Activated CD8-positive, alpha-beta T cell treated with anti-CD3 and anti-CD28 coated beads for 36 hours (primary cell): Measurements from ENCODE around the gene ABHD10. TPM values are rescaled to one million over a fixed set of nuclear protein-coding genes. Genes with fewer than 3 reads are reported as not detected.

Experiments used
- ATAC-seq: fragments of 200-7000 bp; cut with Tn5 transposase; one replicate; pipeline ENCODE4 v1.10.0; 2021; ENCODE audit warnings: mild to moderate bottlenecking, moderate library complexity
- CTCF ChIA-PET: fragments of 350-600 bp; sonication (Branson Sonifier 250); formaldehyde crosslinking; loops from one replicate; lab custom pipeline; 2021; ENCODE audit warnings: antibody characterized with exemption; lab: Charles Lee
- POLR2A ChIA-PET: fragments of 350-600 bp; sonication (Branson Sonifier 250); formaldehyde crosslinking; loops from one replicate; lab custom pipeline; 2021; ENCODE audit warnings: antibody characterized with exemption; lab: Charles Lee
- DNase-seq: peaks from one replicate; pipeline ENCODE4 v3.0.0-alpha.2; 2020
- H3K27ac Mint-ChIP-seq: one replicate; pipeline ENCODE4 v1.8.0; 2021; ENCODE audit warnings: mild to moderate bottlenecking, mixed read lengths
- H3K27me3 Mint-ChIP-seq: one replicate; pipeline ENCODE4 v1.8.0; 2021; ENCODE audit warnings: mixed read lengths
- H3K36me3 Mint-ChIP-seq: one replicate; pipeline ENCODE4 v1.8.0; 2021; ENCODE audit warnings: low read depth, mixed read lengths
- H3K4me1 Mint-ChIP-seq: one replicate; pipeline ENCODE4 v1.8.0; 2021; ENCODE audit warnings: low read depth, mixed read lengths
- H3K4me3 Mint-ChIP-seq: one replicate; pipeline ENCODE4 v1.8.0; 2021; ENCODE audit warnings: mild to moderate bottlenecking, moderate library complexity, mixed read lengths
- H3K9me3 Mint-ChIP-seq: one replicate; pipeline ENCODE4 v1.8.0; 2021; ENCODE audit warnings: mixed read lengths
- CTCF ChIP-seq: fragments of 200-600 bp; IDR thresholded peaks from one replicate; pipeline ENCODE4 v1.8.0; 2022; ENCODE audit warnings: antibody characterized with exemption, mild to moderate bottlenecking
- intact Hi-C: fragments of 100-400 bp; cut with micrococcal nuclease; formaldehyde crosslinking; loops from one replicate; pipeline ENCODE4 v1.10.0; 2022
- total RNA-seq, 2 experiments: library from RNA; stranded (reverse); gene quantifications; one replicate each; pipeline ENCODE4 v1.2.3, GENCODE V29; 2021

The ABHD10 gene
- total RNA-seq, 2 experiments from 2014 or later = 59.4 to 66.5 TPM

GRCh38 chr3:111971533-111972130, 7.2 kb upstream of the ABHD10 start:
- no peak overlapping the region for H3K27ac Mint-ChIP-seq
- no peak for TF ChIP-seq CTCF
- intact Hi-C loops = no loop called here
- no peaks in the 10 kb centered on the region for H3K27me3 Mint-ChIP-seq
- POLR2A ChIA-PET = no interaction called here
- no peaks in the 10 kb centered on the region for H3K9me3 Mint-ChIP-seq
- no peak overlapping the region for H3K4me3 Mint-ChIP-seq
- H3K4me1 Mint-ChIP-seq = peaks cover 5% of the 10 kb centered on the region
- no peaks in the 10 kb centered on the region for H3K36me3 Mint-ChIP-seq
- no peak for DNase-seq
- no peak for ATAC-seq
- CTCF ChIA-PET = interaction anchor here (1.2 to 16.4 kb wide), 4 partner anchors 43 to 302 kb away, joined by 3 to 318 read pairs (median 52); no protein-coding TSS in a partner anchor

- ChIA-PET POLR2A (no interaction called here), CTCF (interaction anchor here (9.8 to 16.4 kb wide), 2 partner anchors 42 to 254 kb away, joined by 98 to 318 read pairs; no protein-coding TSS in a partner anchor)
- no peak for TF ChIP-seq CTCF
- Mint-ChIP-seq H3K4me1 (no peaks in the 10 kb centered on the region), H3K27me3 (no peaks in the 10 kb centered on the region), H3K36me3 (no peaks in the 10 kb centered on the region), H3K27ac (no peak overlapping the region), H3K9me3 (no peaks in the 10 kb centered on the region), H3K4me3 (no peak overlapping the region)
- no peak for DNase-seq
- intact Hi-C loops = no loop called here
- no peak for ATAC-seq
These were observed 5.9 kb upstream of the ABHD10 start for GRCh38 chr3:111972891-111973290.

GRCh38 chr3:111975131-111975530, 3.7 kb upstream of the ABHD10 start:
- ChIA-PET CTCF (interaction anchor here (0.7 to 16.4 kb wide), 6 partner anchors 13 to 256 kb away, joined by 3 to 318 read pairs (median 6); no protein-coding TSS in a partner anchor), POLR2A (no interaction called here)
- intact Hi-C loops = no loop called here
- DNase-seq = no peak
- Mint-ChIP-seq H3K4me3 (no peak overlapping the region), H3K36me3 (no peaks in the 10 kb centered on the region), H3K4me1 (peaks cover 7% of the 10 kb centered on the region), H3K27ac (no peak overlapping the region), H3K9me3 (no peaks in the 10 kb centered on the region), H3K27me3 (no peaks in the 10 kb centered on the region)
- no peak for ATAC-seq
- TF ChIP-seq CTCF = no peak

GRCh38 chr3:111976254-111976653, 2.6 kb upstream of the ABHD10 start:
- DNase-seq = no peak
- no peaks in the 10 kb centered on the region for H3K9me3 Mint-ChIP-seq
- ChIA-PET CTCF (interaction anchor here (1.0 to 7.3 kb wide), 3 partner anchors 9 to 37 kb away, joined by 3 to 73 read pairs (median 44); no protein-coding TSS in a partner anchor), POLR2A (no interaction called here)
- peaks cover 6% of the 10 kb centered on the region for H3K36me3 Mint-ChIP-seq
- intact Hi-C loops = no loop called here
- TF ChIP-seq CTCF = no peak
- peaks cover 17% of the 10 kb centered on the region for H3K4me1 Mint-ChIP-seq
- no peak overlapping the region for H3K27ac Mint-ChIP-seq
- no peak for ATAC-seq
- no peaks in the 10 kb centered on the region for H3K27me3 Mint-ChIP-seq
- no peak overlapping the region for H3K4me3 Mint-ChIP-seq

GRCh38 chr3:111979434-111980038, 710 bp downstream of the ABHD10 start:
- CTCF ChIA-PET = interaction anchor here (1.1 to 7.3 kb wide), 12 partner anchors 9 to 262 kb away, joined by 3 to 73 read pairs (median 6); partner anchors contain the start of gene PHLDB2
- Mint-ChIP-seq H3K27ac (peak overlapping the region; percentile 92), H3K9me3 (no peaks in the 10 kb centered on the region), H3K36me3 (peaks cover 22% of the 10 kb centered on the region), H3K4me1 (peaks cover 43% of the 10 kb centered on the region), H3K4me3 (peak overlapping the region; percentile 92), H3K27me3 (no peaks in the 10 kb centered on the region)
- no peak for TF ChIP-seq CTCF
- DNase-seq (peak; percentile 27), ATAC-seq (peak; percentile 19)
- intact Hi-C loops = no loop called here
- POLR2A ChIA-PET = interaction anchor here (0.6 to 2.0 kb wide), 12 partner anchors 10 to 432 kb away, joined by 3 to 15 read pairs (median 3); no protein-coding TSS in a partner anchor
